BE2C (cell line): ENCODE data around the gene COG8.

ENCODE experiments used
- DNase-seq: peaks from one replicate; pipeline ENCODE4 v3.0.0-alpha.2; 2020
- H3K27me3 ChIP-seq: fragments of 250-450 bp; sonication (Bioruptor Pico); 2 replicates; pipeline ENCODE4 v1.5.1; 2020; ENCODE audit warnings: mild to moderate bottlenecking
- H3K36me3 ChIP-seq: fragments of 250-450 bp; sonication (Bioruptor Pico); 2 replicates; pipeline ENCODE4 v1.5.1; 2020; ENCODE audit warnings: mild to moderate bottlenecking
- H3K4me1 ChIP-seq: fragments of 250-450 bp; sonication (Bioruptor Pico); 2 replicates; pipeline ENCODE4 v1.5.1; 2020
- H3K4me3 ChIP-seq: 2 replicates; pipeline ENCODE4 v1.5.1; 2011; ENCODE audit warnings: low read depth, low read length
- H3K9me3 ChIP-seq: fragments of 250-450 bp; sonication (Bioruptor Pico); 2 replicates; pipeline ENCODE4 v1.5.1; 2020
- CTCF ChIP-seq: IDR thresholded peaks from 2 replicates; pipeline ENCODE4 v1.5.1; 2012; ENCODE audit warnings: mild to moderate bottlenecking, low read depth, low read length

Gene COG8

GRCh38 chr16:69319381-69319780 is 20.0 kb downstream of the COG8 start:
- no peak overlapping the region for H3K4me3 ChIP-seq
- DNase-seq = no peak
- H3K36me3 ChIP-seq = peaks cover 93% of the 10 kb centered on the region
- peaks cover 5% of the 10 kb centered on the region for H3K4me1 ChIP-seq
- TF ChIP-seq CTCF = no peak
- H3K27me3 ChIP-seq = no peaks in the 10 kb centered on the region
- H3K9me3 ChIP-seq = no peaks in the 10 kb centered on the region

- no peaks in the 10 kb centered on the region; the same call in 1 of the 2 replicates for H3K4me1 ChIP-seq
- no peaks in the 10 kb centered on the region for H3K27me3 ChIP-seq
- peaks cover 92% of the 10 kb centered on the region for H3K36me3 ChIP-seq
- H3K4me3 ChIP-seq = no peak overlapping the region
- H3K9me3 ChIP-seq = no peaks in the 10 kb centered on the region
- TF ChIP-seq CTCF = no peak
- no peak for DNase-seq
Measured at GRCh38 chr16:69318911-69319289, 20.5 kb downstream of the COG8 start.

GRCh38 chr16:69318177-69318910 is 21.0 kb downstream of the COG8 start:
- H3K27me3 ChIP-seq = no peaks in the 10 kb centered on the region
- no peaks in the 10 kb centered on the region for H3K9me3 ChIP-seq
- TF ChIP-seq CTCF = no peak
- no peak overlapping the region for H3K4me3 ChIP-seq
- peaks cover 92% of the 10 kb centered on the region for H3K36me3 ChIP-seq
- DNase-seq = no peak
- H3K4me1 ChIP-seq = no peaks in the 10 kb centered on the region

- Histone ChIP-seq H3K36me3 (peaks cover 78% of the 10 kb centered on the region), H3K4me3 (no peak overlapping the region), H3K4me1 (no peaks in the 10 kb centered on the region), H3K9me3 (no peaks in the 10 kb centered on the region), H3K27me3 (no peaks in the 10 kb centered on the region)
- no peak for TF ChIP-seq CTCF
- no peak for DNase-seq
Measured at GRCh38 chr16:69316595-69317034, 22.7 kb downstream of the COG8 start.

- no peaks in the 10 kb centered on the region for H3K9me3 ChIP-seq
- H3K4me3 ChIP-seq = no peak overlapping the region
- TF ChIP-seq CTCF = no peak
- no peaks in the 10 kb centered on the region for H3K27me3 ChIP-seq
- DNase-seq = no peak
- H3K4me1 ChIP-seq = peaks cover under 1% of the 10 kb centered on the region; the same call in 1 of the 2 replicates
- H3K36me3 ChIP-seq = peaks cover 72% of the 10 kb centered on the region
Measured at GRCh38 chr16:69315486-69316311, 23.7 kb downstream of the COG8 start.

- peaks cover 4% of the 10 kb centered on the region; the same call in 1 of the 2 replicates for H3K4me1 ChIP-seq
- peaks cover 61% of the 10 kb centered on the region for H3K36me3 ChIP-seq
- TF ChIP-seq CTCF = no peak
- no peak overlapping the region for H3K4me3 ChIP-seq
- H3K27me3 ChIP-seq = no peaks in the 10 kb centered on the region
- no peaks in the 10 kb centered on the region for H3K9me3 ChIP-seq
- no peak for DNase-seq
Measured at GRCh38 chr16:69314534-69314933, 24.8 kb downstream of the COG8 start.
